CD4-positive, alpha-beta T cell treated with Interleukin-15 for 1 hour (primary cell): Measurements from ENCODE around the gene GPR78.
"Not testable (repeated sequence)": the region's sequence is repeated elsewhere in the genome, so short reads cannot be mapped to it uniquely, and the experiment has no call there.

Source experiments
- DNase-seq: peaks from one replicate; pipeline ENCODE4 v3.0.0-alpha.2; 2020

The GPR78 gene

GRCh38 chr4:8568068-8568668 is 12.0 kb upstream of the GPR78 start:
- no peak for DNase-seq

- DNase-seq = no peak
Observed at GRCh38 chr4:8570201-8570600, 10.0 kb upstream of the GPR78 start.

GRCh38 chr4:8571702-8572685 is 8.2 kb upstream of the GPR78 start:
- DNase-seq = no peak

- DNase-seq = no peak
Observed at GRCh38 chr4:8573266-8573665, 6.9 kb upstream of the GPR78 start.

- no peak for DNase-seq
Observed at GRCh38 chr4:8574796-8575370, 5.3 kb upstream of the GPR78 start.

GRCh38 chr4:8575457-8575856 is 4.7 kb upstream of the GPR78 start:
- DNase-seq = no peak

- not testable (repeated sequence) for DNase-seq
Observed at GRCh38 chr4:8576591-8576990, 3.6 kb upstream of the GPR78 start.

GRCh38 chr4:8577046-8577445 is 3.1 kb upstream of the GPR78 start:
- no peak for DNase-seq

GRCh38 chr4:8577972-8578371 is 2.2 kb upstream of the GPR78 start:
- no peak for DNase-seq

- DNase-seq = no peak
Observed at GRCh38 chr4:8578717-8579116, 1.5 kb upstream of the GPR78 start.

GRCh38 chr4:8579526-8580320 is 469 bp upstream of the GPR78 start:
- no peak for DNase-seq

- no peak for DNase-seq
Observed at GRCh38 chr4:8581094-8581861, 1.1 kb downstream of the GPR78 start.

GRCh38 chr4:8582016-8582415 is 1.8 kb downstream of the GPR78 start:
- no peak for DNase-seq

- no peak for DNase-seq
Observed at GRCh38 chr4:8582436-8582835, 2.2 kb downstream of the GPR78 start.

- DNase-seq = no peak
Observed at GRCh38 chr4:8582941-8583654, 2.9 kb downstream of the GPR78 start.

GRCh38 chr4:8583655-8584025 is 3.4 kb downstream of the GPR78 start:
- no peak for DNase-seq

- DNase-seq = no peak
Observed at GRCh38 chr4:8585186-8585585, 5.0 kb downstream of the GPR78 start.

- no peak for DNase-seq
Observed at GRCh38 chr4:8585721-8586212, 5.6 kb downstream of the GPR78 start.

- DNase-seq = no peak
Observed at GRCh38 chr4:8586246-8586645, 6.1 kb downstream of the GPR78 start.

- DNase-seq = no peak
Observed at GRCh38 chr4:8586671-8587468, 6.7 kb downstream of the GPR78 start.
